8988T (cell line): ENCODE results near the gene NES.
"Not testable (repeated sequence)": the region's sequence is repeated elsewhere in the genome, so short reads cannot be mapped to it uniquely, and the experiment has no call there.

ENCODE experiments used
- DNase-seq: peaks from one replicate; pipeline ENCODE4 v3.0.0; 2011

The NES gene

GRCh38 chr1:156643049-156643777 is 34.0 kb downstream of the NES start:
- no peak for DNase-seq

GRCh38 chr1:156642265-156643048 is 34.8 kb downstream of the NES start:
- peak; percentile 22 for DNase-seq

- peak; percentile 23 for DNase-seq
Observed at GRCh38 chr1:156641761-156642264, 35.4 kb downstream of the NES start, which contains the start of gene BCAN. Gene BCAN, plus strand, starts transcription at chr1:156642117. Its CDS starts 3,938 bp downstream, at chr1:156646055.

GRCh38 chr1:156640842-156641706 is 36.1 kb downstream of the NES start:
- DNase-seq = peak; percentile 28

GRCh38 chr1:156639601-156640101 is 37.6 kb downstream of the NES start:
- DNase-seq = no peak

- DNase-seq = no peak
Observed at GRCh38 chr1:156638189-156638985, 38.8 kb downstream of the NES start.

GRCh38 chr1:156632355-156632754 is 44.9 kb downstream of the NES start:
- no peak for DNase-seq

- not testable (repeated sequence) for DNase-seq
Observed at GRCh38 chr1:156631152-156631551, 46.1 kb downstream of the NES start.

GRCh38 chr1:156629823-156630449 is 47.3 kb downstream of the NES start:
- DNase-seq = no peak

GRCh38 chr1:156627313-156627880 is 49.8 kb downstream of the NES start:
- peak; percentile 43 for DNase-seq

- no peak for DNase-seq
Observed at GRCh38 chr1:156626079-156626438, 51.1 kb downstream of the NES start.

GRCh38 chr1:156625436-156626078 is 51.6 kb downstream of the NES start:
- no peak for DNase-seq

GRCh38 chr1:156624814-156625435 is 52.3 kb downstream of the NES start:
- DNase-seq = no peak

- peak; percentile 56 for DNase-seq
Observed at GRCh38 chr1:156623946-156624813, 53.0 kb downstream of the NES start.

- no peak for DNase-seq
Observed at GRCh38 chr1:156622581-156623297, 54.5 kb downstream of the NES start.

- DNase-seq = no peak
Observed at GRCh38 chr1:156619582-156619955, 57.6 kb downstream of the NES start.

- no peak for DNase-seq
Observed at GRCh38 chr1:156618853-156619581, 58.2 kb downstream of the NES start, which contains the start of gene HAPLN2. Gene HAPLN2, plus strand, starts transcription at chr1:156619415. Its CDS starts 4,076 bp downstream, at chr1:156623491.
